HL-60 (cell line): ENCODE measurements around the gene FARP2.

Experiments
- GABPA ChIP-seq: IDR thresholded peaks from 2 replicates; pipeline ENCODE4 v1.6.1; 2012; ENCODE audit warnings: low read depth
- POLR2AphosphoS5 ChIP-seq: IDR thresholded peaks from 2 replicates; pipeline ENCODE4 v1.6.1; 2012; ENCODE audit warnings: low read depth
- SPI1 ChIP-seq: IDR thresholded peaks from 2 replicates; pipeline ENCODE4 v1.6.1; 2012; ENCODE audit warnings: low read depth, mild to moderate bottlenecking, borderline replicate concordance
- TF ChIP-seq, protein P1 (sequence below): IDR thresholded peaks from 2 replicates; pipeline ENCODE4 v1.6.1; 2012; ENCODE audit warnings: low read depth; ENCODE audit not compliant: insufficient replicate concordance
- TF ChIP-seq, protein P2 (sequence below): IDR thresholded peaks from one replicate; pipeline ENCODE4 v1.5.1; 2011; ENCODE audit warnings: low read length, control low read depth, inconsistent platforms; ENCODE audit not compliant: insufficient read depth

DNA sequence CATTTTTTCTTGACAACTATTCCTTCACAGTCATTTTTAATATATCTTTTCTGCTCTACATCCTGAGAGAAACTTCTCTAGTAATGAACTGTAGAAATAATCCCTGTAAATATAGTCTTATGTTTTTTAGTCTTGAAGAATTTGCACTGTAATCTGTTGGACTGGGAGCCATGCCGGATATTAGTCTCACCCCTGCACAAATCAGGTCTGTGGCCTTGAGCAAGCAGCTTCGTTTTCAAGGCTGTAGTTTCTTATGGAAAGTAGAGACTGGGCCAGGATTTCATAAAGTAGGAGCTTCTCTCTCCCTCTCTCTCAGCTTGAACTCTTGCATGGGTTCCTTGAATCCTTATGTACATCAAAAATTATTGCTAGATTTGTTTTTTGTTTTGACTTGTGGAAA is 8.7 kb downstream of the FARP2 start:
- TF ChIP-seq, protein P1, sequence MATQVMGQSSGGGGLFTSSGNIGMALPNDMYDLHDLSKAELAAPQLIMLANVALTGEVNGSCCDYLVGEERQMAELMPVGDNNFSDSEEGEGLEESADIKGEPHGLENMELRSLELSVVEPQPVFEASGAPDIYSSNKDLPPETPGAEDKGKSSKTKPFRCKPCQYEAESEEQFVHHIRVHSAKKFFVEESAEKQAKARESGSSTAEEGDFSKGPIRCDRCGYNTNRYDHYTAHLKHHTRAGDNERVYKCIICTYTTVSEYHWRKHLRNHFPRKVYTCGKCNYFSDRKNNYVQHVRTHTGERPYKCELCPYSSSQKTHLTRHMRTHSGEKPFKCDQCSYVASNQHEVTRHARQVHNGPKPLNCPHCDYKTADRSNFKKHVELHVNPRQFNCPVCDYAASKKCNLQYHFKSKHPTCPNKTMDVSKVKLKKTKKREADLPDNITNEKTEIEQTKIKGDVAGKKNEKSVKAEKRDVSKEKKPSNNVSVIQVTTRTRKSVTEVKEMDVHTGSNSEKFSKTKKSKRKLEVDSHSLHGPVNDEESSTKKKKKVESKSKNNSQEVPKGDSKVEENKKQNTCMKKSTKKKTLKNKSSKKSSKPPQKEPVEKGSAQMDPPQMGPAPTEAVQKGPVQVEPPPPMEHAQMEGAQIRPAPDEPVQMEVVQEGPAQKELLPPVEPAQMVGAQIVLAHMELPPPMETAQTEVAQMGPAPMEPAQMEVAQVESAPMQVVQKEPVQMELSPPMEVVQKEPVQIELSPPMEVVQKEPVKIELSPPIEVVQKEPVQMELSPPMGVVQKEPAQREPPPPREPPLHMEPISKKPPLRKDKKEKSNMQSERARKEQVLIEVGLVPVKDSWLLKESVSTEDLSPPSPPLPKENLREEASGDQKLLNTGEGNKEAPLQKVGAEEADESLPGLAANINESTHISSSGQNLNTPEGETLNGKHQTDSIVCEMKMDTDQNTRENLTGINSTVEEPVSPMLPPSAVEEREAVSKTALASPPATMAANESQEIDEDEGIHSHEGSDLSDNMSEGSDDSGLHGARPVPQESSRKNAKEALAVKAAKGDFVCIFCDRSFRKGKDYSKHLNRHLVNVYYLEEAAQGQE = no peak
- TF ChIP-seq, protein P2, sequence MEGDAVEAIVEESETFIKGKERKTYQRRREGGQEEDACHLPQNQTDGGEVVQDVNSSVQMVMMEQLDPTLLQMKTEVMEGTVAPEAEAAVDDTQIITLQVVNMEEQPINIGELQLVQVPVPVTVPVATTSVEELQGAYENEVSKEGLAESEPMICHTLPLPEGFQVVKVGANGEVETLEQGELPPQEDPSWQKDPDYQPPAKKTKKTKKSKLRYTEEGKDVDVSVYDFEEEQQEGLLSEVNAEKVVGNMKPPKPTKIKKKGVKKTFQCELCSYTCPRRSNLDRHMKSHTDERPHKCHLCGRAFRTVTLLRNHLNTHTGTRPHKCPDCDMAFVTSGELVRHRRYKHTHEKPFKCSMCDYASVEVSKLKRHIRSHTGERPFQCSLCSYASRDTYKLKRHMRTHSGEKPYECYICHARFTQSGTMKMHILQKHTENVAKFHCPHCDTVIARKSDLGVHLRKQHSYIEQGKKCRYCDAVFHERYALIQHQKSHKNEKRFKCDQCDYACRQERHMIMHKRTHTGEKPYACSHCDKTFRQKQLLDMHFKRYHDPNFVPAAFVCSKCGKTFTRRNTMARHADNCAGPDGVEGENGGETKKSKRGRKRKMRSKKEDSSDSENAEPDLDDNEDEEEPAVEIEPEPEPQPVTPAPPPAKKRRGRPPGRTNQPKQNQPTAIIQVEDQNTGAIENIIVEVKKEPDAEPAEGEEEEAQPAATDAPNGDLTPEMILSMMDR = no peak
- TF ChIP-seq GABPA (no peak), POLR2AphosphoS5 (no peak), SPI1 (no peak)
